HG03520 (cell line): Measurements from ENCODE around the gene SORCS1.
"Not testable (repeated sequence)": the region's sequence is repeated elsewhere in the genome, so short reads cannot be mapped to it uniquely, and the experiment has no call there.

Experiments
- ATAC-seq: cut with Tn5 transposase; IDR thresholded peaks from one replicate; pipeline ENCODE4 v1.9.1; 2021; ENCODE audit warnings: mild to moderate bottlenecking, moderate library complexity; ENCODE audit not compliant: unreplicated experiment

Gene SORCS1

DNA sequence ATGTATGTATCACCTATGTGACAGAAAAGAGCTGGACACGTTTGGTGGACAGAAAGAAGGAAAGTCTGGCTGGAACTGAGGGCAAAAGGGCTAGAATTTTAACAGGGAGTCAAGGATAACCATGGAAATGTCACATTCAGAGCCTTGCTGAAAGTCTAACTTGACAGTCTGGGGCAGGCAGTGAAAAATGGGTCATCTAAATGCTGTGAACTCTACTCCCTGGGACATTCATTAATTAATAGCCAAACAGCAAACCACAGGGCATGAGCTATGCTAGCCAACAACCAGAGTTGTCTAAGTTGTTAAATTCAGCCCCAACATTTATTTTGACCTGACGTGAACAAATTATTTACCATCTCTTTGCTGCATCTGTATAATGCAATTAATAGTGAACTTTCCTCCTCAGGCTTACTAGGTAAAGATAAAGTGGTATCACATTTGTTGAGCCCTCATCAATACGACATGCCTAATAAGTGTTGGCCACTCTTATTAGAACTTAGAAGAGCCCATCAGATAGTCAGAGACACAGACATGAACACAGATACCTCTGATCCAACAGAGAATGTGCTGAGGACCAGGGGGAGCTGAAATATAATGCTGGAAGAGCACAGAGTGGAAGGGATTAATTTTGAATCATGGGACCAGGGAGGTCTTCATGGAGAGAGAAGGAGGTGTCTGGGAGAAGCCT, 109.9 kb downstream of the SORCS1 start:
- ATAC-seq: no peak

GRCh38 chr10:107051769-107052168, 112.7 kb downstream of the SORCS1 start:
- no peak for ATAC-seq

DNA sequence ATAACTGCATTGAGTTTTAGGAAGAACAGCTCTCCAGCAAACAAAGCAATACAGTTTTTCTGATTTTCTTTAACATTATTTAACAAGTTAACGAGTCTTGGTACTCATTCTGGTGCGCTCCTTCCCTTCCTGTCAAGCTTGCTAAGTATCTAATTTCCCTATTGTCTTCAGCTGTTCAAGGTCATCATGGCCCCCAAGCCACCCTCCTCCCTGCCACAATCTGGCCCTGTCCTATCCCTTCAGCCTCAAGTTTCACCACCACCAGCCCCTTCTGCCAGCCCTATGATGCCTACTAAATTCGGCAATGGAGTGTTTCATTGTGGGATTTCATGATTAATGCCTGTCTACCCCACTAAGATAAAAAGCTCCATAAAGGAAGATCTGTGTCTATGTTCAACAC, 121.0 kb downstream of the SORCS1 start:
- ATAC-seq: no peak

DNA sequence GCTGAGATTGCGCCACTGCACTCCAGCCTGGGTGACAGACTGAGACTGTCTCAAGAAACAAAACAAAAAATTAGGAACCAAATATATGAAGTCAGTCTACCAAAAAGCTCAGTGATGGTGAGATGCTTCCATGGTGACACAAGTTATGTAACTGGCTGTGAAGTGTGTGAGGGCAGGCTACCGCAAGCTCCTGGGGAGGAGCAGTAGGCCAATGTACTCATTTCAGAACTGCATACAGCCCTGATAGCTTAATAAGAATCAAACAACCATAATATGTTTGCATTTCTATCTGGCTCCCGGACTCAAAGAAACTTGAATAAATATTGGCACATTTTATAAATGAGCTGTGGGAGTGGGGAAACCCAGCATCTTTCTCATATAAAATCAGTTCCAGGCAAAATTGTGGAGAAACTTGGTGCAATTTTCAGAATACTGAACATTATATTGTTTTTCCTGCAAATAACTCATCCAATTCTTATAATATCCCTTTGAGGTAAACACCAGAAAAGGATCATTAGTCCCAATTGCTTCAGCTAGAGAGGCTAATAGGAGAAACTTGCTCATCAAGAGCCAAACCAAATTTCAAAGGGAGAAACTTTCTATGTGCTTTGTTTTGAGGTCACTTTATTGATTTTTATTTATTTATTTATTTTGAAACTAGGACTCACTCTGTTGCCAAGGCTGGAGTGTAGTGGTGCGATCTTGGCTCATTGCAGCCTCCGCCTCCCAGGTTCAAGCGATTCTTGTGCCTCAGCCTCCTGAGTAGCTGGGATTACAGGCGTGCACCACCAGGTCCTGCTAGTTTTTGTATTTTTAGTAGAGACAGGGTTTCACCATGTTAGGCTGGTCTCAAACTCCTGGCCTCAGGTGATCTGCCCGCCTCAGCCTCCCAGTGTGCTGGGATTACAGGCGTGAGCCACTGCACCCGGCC, 127.0 kb downstream of the SORCS1 start:
- no peak for ATAC-seq

DNA sequence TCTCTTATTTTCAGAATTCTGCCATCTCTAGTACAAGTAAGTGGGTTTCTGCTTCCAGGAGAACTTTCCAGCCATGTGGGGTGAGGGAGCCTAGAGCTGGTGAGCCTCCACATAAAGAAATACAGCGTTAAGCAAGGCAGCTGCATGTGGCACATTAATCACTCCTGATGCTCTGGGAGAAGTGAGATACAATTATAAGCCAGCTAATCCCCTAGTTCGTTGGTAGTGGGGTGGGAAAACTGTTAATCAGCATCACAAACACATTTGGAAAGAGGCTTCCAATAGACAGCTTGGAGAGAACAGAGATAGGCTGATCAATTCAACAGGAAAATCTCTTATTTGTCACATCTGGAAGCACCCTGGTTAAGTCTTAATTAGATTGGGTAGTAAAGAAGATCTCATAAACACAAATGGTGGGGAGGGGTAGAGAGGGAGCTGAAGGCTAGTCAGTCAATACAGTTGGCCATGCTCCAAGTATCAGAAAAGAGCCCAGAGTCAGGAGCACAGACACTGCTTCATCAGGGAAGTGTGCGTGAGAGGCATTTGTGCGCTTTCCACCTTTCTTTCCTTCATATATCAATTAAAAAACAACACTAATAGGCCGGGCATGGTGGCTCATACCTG, 130.6 kb downstream of the SORCS1 start:
- no peak for ATAC-seq

DNA sequence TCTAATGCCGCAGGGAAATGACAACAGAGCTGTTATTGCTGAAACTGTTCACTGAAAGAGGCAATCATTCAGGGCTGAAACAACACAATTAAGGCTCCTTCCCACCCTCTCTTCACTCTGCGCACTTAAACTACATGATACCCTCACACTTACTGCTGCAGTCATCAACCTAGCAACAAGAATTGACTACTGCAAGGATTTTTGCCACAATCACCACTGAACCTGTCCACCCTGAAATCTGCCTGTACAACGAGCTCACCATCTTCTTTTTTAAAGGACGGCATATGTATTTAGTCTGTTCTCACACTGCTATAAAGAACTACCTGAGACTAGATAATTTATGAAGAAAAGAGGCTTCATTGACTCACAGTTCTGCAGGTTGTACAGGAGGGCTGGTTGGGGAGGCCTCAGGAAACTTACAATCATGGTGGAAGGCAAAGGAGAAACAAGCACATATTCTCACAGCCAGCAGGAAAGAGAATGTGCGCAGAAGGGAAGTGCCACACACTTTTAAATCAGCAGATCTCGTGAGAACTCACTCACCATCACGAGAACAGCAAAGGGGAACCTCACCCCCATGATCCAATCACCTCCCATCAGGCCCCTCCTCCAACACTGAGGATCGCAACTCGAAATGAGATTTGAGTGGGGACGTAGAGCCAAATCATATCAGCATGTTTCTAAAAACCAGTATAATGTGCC, 131.7 kb downstream of the SORCS1 start:
- no peak for ATAC-seq

- no peak for ATAC-seq
Measured at GRCh38 chr10:107031931-107032699, 132.4 kb downstream of the SORCS1 start.

DNA sequence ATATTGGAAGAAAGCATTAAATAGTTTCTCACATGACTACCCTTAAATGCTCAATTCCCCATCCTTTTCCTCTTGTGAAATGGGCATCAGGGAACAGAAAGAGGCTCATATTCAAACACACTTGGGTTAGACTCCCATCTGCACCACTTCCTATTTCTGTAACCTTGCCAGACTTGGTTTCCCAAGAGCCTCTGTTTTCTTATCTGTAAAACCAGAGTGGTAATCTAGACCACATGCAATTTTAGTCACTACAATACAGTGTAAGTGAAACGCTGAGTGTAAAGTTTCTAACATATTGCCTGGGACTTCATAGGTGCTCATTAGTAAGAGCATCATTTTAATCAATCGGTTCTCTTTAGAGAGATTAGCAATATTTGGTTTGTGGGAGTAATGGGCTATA, 136.3 kb downstream of the SORCS1 start:
- ATAC-seq: no peak

DNA sequence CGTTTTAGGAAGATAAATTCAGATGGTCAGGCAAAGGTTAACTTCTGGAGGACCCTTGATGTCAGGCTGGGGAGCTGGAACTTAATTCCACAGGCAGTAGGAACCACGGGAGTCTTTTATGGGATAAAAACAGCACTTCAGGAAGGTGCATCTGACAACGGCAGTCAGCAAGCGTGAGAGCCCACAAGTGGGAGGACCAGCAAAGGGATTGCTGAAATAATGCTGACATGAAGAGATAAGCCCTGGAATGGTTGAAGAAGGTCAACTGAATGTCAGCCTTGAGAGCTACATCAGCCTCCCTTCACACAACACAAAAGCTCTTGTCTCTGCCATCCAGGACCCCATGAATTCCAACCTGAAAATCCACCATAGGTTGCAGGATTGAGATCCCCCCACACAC, 138.8 kb downstream of the SORCS1 start:
- no peak for ATAC-seq

DNA sequence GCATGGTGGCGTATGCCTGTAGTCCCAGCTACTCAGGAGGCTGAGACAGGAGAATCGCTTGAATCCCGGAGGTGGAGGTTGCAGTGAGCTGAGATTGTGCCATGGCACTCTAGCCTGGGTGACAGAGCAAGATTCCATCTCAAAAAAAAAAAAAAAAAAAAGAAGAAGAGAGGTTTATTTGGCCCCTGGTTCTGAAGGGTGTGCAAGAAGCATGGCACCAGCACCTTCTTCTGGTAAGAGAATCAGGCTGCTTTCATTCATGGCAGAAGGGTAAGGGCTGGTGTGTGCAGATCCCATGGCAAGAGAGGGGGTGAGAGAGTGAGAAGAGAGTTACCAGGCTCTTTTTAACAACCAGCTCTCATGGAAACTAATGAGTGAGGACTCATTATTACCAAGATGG, 140.5 kb downstream of the SORCS1 start:
- ATAC-seq: not testable (repeated sequence)

DNA sequence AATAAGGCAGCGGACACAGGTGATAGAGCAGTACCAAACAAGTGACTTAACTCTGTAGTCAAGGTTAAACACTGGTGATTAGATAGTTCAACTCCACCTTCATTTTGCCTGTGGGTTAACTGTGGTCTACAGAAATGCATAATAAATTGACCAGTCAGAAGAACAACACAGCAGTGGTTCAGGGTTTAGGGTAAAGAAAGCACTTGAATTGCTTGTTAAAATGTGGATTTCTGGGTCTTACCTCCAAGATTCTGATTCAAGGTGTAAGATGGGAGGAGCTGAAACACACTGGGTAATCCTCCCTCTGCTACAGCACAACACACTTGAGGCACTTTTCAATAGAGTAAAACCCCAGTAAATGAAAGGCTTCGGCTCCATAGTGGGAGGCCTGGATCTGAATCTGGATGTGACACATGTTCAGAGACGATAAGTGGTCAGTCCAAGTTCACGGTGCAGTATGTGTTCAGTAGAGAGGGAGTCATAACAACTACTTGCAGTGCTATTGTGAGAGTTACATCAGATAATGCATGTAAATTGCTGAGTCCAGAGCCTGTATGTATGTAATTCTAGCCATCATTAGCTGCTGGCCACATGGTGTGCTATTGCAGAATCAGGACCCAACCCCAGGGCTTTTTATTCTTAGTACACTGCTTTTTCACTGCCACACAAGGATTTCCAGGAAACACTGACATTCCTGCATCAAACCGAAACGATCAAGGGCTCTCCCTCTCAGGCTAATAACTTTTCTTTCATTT, 141.7 kb downstream of the SORCS1 start:
- no peak for ATAC-seq

- ATAC-seq: no peak
Measured at GRCh38 chr10:107019154-107019553, 145.4 kb downstream of the SORCS1 start.

GRCh38 chr10:107013258-107014006, 151.1 kb downstream of the SORCS1 start:
- ATAC-seq: no peak

DNA sequence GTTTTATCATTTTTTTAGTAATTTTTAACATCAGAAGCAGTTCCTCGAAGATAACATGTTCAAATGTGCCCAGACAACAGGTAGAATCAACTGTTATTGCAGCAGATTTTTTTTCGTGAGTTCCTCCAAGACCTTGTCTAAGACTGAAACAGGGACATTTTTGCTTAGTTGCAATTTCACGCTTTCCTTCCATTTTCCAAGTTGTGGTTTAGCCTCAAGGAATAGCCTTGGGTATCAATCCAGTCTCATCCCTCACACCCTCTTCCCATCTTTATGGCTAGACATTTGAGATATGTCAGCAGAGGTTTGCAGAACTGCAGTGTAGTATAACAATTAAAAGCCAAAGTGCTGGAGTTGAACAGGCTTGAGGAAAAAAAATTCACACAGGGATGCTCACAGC, 152.5 kb downstream of the SORCS1 start:
- ATAC-seq: no peak

DNA sequence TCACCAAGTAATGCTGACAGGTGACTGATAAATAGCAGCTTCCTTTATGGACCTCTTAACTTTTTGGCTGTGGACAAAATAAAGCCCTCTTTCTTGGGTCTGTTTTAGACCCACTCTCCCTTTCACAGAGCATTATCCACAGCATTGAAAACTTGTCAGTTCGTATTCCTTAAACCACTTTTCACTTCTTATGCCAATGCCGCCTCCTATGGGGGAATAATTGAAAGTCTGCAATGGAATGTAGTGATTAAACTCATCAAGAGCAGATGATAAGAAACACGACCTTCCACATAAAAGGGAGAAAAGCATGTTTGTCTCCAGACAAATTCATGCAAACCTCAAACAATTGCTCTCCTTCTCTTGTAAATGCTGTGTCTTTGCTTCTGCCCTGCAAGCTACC, 153.4 kb downstream of the SORCS1 start:
- ATAC-seq: no peak

- no peak for ATAC-seq
Measured at GRCh38 chr10:107010531-107010930, 154.0 kb downstream of the SORCS1 start.

DNA sequence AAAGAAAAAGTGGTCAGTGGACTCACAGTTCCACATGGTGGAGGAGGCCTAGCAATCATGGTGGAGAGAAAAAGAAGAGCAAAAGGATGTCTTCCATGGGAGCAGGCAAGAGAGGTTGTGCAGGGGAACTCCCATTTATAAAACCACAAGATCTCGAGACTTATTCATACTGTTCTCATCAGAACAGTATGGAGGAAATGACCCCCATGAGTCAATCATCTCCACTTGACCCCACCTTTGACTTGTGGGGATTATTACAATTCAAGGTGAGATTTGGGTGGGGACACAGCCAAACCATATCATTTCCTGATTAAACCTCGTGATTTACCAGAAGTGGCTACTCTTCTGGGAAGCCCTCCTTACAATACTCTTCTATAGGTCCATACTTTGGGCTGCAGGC, 160.1 kb downstream of the SORCS1 start:
- ATAC-seq: no peak

- ATAC-seq: no peak
Measured at GRCh38 chr10:107002068-107002467, 162.4 kb downstream of the SORCS1 start.

- ATAC-seq: no peak
Measured at GRCh38 chr10:106999118-106999707, 165.3 kb downstream of the SORCS1 start.
